ES-I3 (cell line): ENCODE results near the gene CP.

Experiments
- H3K36me3 ChIP-seq: 2 replicates; pipeline ENCODE4 v1.6.1; 2013; ENCODE audit warnings: mild to moderate bottlenecking, low read length, control low read depth, moderate library complexity; ENCODE audit not compliant: insufficient read depth
- H3K4me1 ChIP-seq: 2 replicates; pipeline ENCODE4 v1.6.1; 2013; ENCODE audit warnings: mild to moderate bottlenecking, control low read depth, low read length; ENCODE audit not compliant: insufficient read depth
- H3K9ac ChIP-seq: 2 replicates; pipeline ENCODE4 v1.6.1; 2013; ENCODE audit warnings: low read depth, mild to moderate bottlenecking, low read length, moderate library complexity
- H3K9me3 ChIP-seq: 2 replicates; pipeline ENCODE4 v1.6.1; 2013; ENCODE audit warnings: mild to moderate bottlenecking, low read length, moderate library complexity; ENCODE audit not compliant: control insufficient read depth, insufficient read depth

CP gene

DNA sequence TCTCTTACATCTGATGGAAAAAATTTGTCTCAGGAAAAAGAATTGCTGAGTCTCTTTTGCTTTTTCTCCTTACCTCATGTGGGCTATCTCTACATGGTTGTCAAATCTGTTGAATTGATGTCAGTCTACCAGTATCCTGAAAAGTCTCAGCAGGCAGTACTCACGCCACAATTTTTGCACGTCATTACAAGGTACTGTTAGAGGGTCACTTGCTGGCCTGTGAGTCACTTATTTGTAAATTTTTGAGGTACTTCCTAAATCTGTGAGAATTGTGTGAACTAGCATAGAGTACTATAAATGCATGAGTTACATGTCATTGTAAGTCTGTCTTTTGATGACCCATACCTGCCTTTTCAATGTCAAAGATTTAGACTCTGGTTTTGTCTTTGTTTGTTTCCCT lies 76.3 kb downstream of the CP start:
- Histone ChIP-seq H3K4me1 (no peaks in the 10 kb centered on the region; the same call in 1 of the 2 replicates), H3K36me3 (peaks cover 19% of the 10 kb centered on the region), H3K9ac (no peak overlapping the region), H3K9me3 (no peaks in the 10 kb centered on the region)

DNA sequence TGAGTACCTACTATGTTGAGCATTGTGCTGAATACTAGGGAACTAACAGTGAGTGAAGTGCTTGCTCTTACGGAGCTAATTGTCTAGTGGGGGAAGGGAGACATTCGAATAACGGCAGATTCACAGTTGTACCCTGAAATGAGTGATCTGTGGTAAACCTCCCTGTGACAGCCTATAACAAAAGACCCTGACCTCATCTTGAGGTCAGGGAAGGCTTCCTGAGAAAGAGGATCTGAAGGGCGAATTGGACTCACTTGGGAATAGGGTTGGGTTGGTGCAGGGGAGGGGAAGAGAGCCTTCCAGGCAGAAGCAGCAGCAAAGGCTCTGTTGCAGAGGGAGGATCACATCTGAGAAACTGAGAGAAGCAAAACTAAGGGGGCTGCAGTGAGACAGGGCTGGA lies 78.9 kb downstream of the CP start:
- Histone ChIP-seq H3K9me3 (no peaks in the 10 kb centered on the region), H3K9ac (no peak overlapping the region), H3K36me3 (peaks cover 22% of the 10 kb centered on the region), H3K4me1 (peaks cover 13% of the 10 kb centered on the region)

DNA sequence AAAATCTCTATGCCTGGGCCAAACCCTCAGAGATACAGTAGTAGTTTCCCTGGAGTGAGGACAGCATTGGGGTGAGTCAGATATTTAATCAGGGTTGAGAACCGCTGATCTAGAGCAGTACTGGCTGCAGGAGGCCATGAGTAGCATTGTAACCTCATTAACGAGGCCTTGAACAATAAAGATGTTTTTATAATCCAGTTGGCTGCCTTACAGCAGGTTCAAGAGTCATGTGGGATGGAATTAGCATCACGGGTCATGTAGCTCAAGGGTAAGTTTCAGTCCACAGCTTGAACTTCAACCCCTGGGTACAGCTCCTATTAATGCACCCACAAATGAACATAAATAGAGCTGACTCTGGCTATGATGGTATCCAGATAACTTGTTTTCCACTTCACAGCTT lies 87.1 kb downstream of the CP start:
- H3K9me3 ChIP-seq: no peaks in the 10 kb centered on the region
- H3K4me1 ChIP-seq: peaks cover 19% of the 10 kb centered on the region
- no peak overlapping the region for H3K9ac ChIP-seq
- no peaks in the 10 kb centered on the region for H3K36me3 ChIP-seq

DNA sequence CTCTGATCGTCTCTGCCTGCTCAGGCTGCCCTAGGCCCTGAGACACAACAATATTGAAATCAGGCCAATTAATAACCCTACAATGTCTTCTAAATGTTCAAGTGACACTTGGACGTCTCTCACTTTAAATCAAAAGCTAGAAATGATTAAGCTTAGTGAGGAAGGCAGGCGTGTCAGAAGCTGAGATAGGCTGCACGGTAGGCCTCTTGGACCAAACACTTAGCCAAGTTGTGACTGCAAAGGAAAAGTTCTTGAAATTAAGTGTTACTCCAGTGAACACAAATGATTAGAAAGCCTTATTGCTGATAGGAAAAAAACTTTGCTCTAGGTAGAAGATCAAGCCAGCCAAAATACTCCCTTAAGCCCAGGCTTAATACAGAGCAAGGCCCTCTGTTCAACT lies 90.0 kb downstream of the CP start:
- Histone ChIP-seq H3K4me1 (peaks cover 13% of the 10 kb centered on the region), H3K36me3 (no peaks in the 10 kb centered on the region), H3K9ac (0 out of 2 replicates have a peak overlapping the region, but pooled peaks have one; percentile 96), H3K9me3 (no peaks in the 10 kb centered on the region)

DNA sequence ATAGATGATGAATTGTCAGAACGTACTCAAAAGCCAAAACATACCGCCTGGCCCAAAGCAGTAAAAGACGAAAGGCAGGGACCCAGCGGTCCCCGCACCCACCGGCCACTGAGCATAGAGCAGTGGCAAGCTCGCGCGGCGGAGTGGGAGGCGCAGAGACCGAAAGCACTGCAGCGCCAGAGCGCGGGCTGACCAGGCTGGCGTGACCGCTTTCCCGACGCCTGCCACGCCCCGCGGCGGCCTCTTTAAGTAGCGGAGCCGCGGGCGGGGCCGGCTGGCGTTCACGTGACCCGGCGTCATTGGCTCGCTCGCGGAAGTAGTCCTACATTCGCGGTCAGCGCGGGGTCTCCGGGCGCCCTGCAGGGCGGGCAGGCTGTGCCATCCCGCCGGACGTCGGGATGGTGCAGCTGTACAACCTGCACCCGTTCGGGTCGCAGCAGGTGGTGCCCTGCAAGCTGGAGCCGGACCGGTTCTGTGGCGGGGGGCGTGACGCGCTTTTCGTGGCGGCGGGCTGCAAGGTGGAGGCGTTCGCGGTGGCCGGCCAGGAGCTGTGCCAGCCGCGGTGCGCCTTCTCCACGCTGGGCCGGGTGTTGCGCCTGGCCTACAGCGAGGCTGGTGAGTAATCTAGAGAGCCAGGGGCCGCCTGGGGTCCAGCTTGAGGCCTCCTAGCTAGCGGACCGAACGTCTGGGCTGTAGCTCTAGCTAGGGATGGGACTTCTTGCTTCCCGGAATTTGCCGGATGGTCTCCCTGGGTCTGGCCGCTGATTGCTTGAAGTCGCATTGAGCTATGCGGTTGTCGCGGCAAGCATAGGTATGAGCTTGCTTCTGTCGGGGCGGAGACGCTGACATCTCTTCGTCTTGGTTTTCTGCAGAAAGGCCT lies 92.1 kb downstream of the CP start, which contains the start of gene HPS3:
Gene HPS3 (plus strand): TSS at position 313 of the 880 bp plus-strand sequence. CDS start 86 bp downstream, at position 399.
- H3K9ac ChIP-seq: peak within 1 kb of the TSS; percentile 96
- no peaks in the 10 kb centered on the region for H3K36me3 ChIP-seq
- no peaks in the 10 kb centered on the region for H3K9me3 ChIP-seq
- peaks cover 13% of the 10 kb centered on the region for H3K4me1 ChIP-seq

DNA sequence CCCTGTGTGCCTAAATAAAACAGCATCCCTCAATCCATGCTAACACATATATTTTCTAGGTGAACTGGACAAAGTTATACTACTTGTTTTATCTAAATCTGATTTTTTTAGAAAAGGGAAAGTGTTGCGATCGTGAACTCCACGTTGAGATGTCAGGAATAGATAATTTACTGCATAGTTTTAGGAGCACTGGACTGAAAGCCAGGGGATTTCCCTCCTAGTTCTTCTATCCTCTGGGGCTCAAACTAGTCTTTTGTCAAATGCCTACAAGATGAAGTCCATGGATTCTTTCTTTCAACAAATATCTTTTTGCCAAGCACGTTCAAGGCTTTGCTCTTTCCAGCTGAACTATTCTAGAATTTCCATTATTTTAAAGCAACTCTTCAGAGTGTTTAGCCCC lies 92.8 kb downstream of the CP start:
- Histone ChIP-seq H3K9ac (peak overlapping the region; percentile 96; the same call in 1 of the 2 replicates), H3K36me3 (no peaks in the 10 kb centered on the region), H3K9me3 (no peaks in the 10 kb centered on the region), H3K4me1 (peaks cover 13% of the 10 kb centered on the region)

DNA sequence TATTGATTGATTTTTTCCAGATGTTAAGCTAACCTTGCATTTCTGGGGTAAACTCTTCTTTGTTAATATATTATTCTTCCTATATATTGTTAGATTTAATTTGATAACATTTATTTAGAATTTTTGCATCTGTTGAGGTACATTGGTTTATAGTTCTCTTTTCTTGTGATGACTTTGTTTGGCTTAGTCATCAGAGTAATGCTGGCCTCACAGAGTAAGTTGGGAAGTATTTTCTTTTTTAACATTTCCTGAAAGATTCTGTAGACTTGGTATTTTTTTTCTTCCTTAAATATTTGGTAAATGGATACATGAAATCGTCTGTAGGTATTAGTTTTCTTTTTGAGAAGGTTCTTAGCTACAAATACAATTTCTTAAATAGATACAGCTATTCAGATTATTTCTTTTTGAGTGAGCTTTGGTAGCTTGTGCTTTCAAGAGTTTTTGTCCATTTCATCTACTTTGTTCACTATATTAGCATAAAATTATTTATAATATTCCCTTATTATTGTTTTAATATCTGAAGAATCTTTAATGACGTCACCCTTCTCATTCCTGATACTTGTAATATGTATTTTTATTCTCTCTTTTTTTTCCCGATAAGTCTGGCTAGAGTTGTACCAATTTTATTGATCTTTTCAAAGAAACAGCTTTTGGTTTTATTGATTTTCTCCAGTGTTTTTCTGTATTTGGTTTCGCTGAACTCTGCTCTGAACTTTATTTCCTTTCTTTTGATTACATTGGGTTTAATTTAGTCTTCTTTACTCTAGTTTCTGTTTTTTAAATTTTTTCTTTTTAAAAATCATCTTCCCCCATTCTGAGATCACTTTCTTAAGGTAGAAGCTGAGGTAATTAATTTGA lies 98.7 kb downstream of the CP start:
- Histone ChIP-seq H3K36me3 (no peaks in the 10 kb centered on the region), H3K9ac (no peak overlapping the region)

More for the DNA sequence above, 98.7 kb downstream of the CP start:
- Histone ChIP-seq H3K4me1 (no peaks in the 10 kb centered on the region), H3K9me3 (no peaks in the 10 kb centered on the region)
